ENCODE measurements around the gene PPP4R3A.
"Not testable (repeated sequence)": the region's sequence is repeated elsewhere in the genome, so short reads cannot be mapped to it uniquely, and the experiment has no call there.

GRCh38 chr14:91534059-91534458 is 23.9 kb upstream of the PPP4R3A start:
- TF ChIP-seq CTCF, POLR2A (IDR thresholded peaks at IDR 0.05): not testable (repeated sequence)

Measured in adrenal gland (tissue), 5 donors.